HepG2 (cell line): Measurements from ENCODE around the gene UBXN6.

Experiments
- CBX1 ChIP-seq: IDR thresholded peaks from one replicate; pipeline ENCODE4 v1.6.1; 2016; ENCODE audit warnings: antibody characterized with exemption, low read depth
- MXI1 ChIP-seq: IDR thresholded peaks from 3 replicates; pipeline ENCODE4 v1.6.1; 2012; ENCODE audit warnings: low read depth, low read length, inconsistent platforms, borderline replicate concordance
- MZF1 ChIP-seq: sonication (generic); formaldehyde crosslinking; IDR thresholded peaks from 2 replicates; pipeline ENCODE4 v1.8.1; 2023; ENCODE audit warnings: mild to moderate bottlenecking, missing genetic modification reagents, borderline replicate concordance
- POLR2AphosphoS5 ChIP-seq: IDR thresholded peaks from 2 replicates; pipeline ENCODE4 v1.6.1; 2012; ENCODE audit warnings: low read depth, low read length
- TAF1 ChIP-seq: sonication (generic); formaldehyde crosslinking; IDR thresholded peaks from 2 replicates; pipeline ENCODE4 v1.4.0; 2020; ENCODE audit warnings: missing genetic modification reagents
- ZNF317 ChIP-seq: sonication (generic); formaldehyde crosslinking; IDR thresholded peaks from 2 replicates; pipeline ENCODE4 v1.5.0; 2020; ENCODE audit warnings: mild to moderate bottlenecking, missing genetic modification reagents
- TF ChIP-seq, protein P1 (sequence below): fragments of 450-650 bp; IDR thresholded peaks from 2 replicates; pipeline ENCODE4 v1.6.1; 2016
- TF ChIP-seq, protein P2 (sequence below): sonication (generic); formaldehyde crosslinking; IDR thresholded peaks from 2 replicates; pipeline ENCODE4 v1.4.0; 2020; ENCODE audit warnings: missing genetic modification reagents

DNA sequence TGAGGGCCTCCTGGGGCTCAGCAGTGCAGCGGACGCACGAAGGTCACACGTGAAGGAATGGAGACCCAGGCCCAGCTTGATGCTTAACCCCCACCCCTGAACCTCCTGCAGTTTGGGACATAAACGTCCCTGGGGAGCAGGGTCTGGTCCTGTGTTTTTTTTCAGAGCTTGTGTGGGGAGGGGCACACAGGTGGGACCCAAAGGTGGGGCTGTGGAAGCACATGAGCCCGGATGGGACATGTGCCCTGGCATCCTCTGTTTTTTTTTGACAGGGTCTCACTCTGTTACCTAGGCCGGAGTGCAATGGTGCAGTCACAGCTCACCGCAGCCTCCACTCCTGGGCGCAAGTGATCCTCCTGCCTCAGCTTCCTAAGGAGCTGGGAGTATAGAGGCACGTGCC is 20.5 kb downstream of the UBXN6 start:
- TF ChIP-seq MXI1 (no peak), ZNF317 (CRISPR knock-in tag) (no peak), MZF1 (no peak), CBX1 (no peak), TAF1 (no peak), POLR2AphosphoS5 (no peak)
- TF ChIP-seq, protein P1, sequence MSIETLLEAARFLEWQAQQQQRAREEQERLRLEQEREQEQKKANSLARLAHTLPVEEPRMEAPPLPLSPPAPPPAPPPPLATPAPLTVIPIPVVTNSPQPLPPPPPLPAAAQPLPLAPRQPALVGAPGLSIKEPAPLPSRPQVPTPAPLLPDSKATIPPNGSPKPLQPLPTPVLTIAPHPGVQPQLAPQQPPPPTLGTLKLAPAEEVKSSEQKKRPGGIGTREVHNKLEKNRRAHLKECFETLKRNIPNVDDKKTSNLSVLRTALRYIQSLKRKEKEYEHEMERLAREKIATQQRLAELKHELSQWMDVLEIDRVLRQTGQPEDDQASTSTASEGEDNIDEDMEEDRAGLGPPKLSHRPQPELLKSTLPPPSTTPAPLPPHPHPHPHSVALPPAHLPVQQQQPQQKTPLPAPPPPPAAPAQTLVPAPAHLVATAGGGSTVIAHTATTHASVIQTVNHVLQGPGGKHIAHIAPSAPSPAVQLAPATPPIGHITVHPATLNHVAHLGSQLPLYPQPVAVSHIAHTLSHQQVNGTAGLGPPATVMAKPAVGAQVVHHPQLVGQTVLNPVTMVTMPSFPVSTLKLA: no peak
- TF ChIP-seq, protein P2, sequence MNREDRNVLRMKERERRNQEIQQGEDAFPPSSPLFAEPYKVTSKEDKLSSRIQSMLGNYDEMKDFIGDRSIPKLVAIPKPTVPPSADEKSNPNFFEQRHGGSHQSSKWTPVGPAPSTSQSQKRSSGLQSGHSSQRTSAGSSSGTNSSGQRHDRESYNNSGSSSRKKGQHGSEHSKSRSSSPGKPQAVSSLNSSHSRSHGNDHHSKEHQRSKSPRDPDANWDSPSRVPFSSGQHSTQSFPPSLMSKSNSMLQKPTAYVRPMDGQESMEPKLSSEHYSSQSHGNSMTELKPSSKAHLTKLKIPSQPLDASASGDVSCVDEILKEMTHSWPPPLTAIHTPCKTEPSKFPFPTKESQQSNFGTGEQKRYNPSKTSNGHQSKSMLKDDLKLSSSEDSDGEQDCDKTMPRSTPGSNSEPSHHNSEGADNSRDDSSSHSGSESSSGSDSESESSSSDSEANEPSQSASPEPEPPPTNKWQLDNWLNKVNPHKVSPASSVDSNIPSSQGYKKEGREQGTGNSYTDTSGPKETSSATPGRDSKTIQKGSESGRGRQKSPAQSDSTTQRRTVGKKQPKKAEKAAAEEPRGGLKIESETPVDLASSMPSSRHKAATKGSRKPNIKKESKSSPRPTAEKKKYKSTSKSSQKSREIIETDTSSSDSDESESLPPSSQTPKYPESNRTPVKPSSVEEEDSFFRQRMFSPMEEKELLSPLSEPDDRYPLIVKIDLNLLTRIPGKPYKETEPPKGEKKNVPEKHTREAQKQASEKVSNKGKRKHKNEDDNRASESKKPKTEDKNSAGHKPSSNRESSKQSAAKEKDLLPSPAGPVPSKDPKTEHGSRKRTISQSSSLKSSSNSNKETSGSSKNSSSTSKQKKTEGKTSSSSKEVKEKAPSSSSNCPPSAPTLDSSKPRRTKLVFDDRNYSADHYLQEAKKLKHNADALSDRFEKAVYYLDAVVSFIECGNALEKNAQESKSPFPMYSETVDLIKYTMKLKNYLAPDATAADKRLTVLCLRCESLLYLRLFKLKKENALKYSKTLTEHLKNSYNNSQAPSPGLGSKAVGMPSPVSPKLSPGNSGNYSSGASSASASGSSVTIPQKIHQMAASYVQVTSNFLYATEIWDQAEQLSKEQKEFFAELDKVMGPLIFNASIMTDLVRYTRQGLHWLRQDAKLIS (CRISPR knock-in tag): no peak
